Measurements from ENCODE around the gene PCARE.

- TF ChIP-seq ATF2 (IDR thresholded peaks at IDR 0.05; ENCODE audit: low read length) (no peak), EP300 (IDR thresholded peaks at IDR 0.05; ENCODE audit: borderline replicate concordance in 1 of 2, low read depth in 2 of 2, low read length in 2 of 2) (no peak), EZH2 (IDR thresholded peaks at IDR 0.05; ENCODE audit: low read depth, low read length, severe bottlenecking) (no peak), POLR2A (IDR thresholded peaks at IDR 0.05; ENCODE audit: control extremely low read depth in 1 of 2, low read depth in 2 of 2, low read length in 2 of 2) (no peak), CHD1 (IDR thresholded peaks at IDR 0.05; ENCODE audit: low read depth, low read length) (no peak), MAFK (IDR thresholded peaks at IDR 0.05; ENCODE audit: low read depth, low read length) (no peak), SIN3A (conservative IDR thresholded peaks at IDR 0.05 in 1 of 2, IDR thresholded peaks at IDR 0.05 in 1 of 2; ENCODE audit: low read depth in 1 of 2, low read length in 2 of 2) (no peak), EGR1 (IDR thresholded peaks at IDR 0.05; ENCODE audit: borderline replicate concordance, low read depth, low read length) (no peak), KDM5A (IDR thresholded peaks at IDR 0.05; ENCODE audit: low read length) (no peak)
- TF ChIP-seq, protein P1, sequence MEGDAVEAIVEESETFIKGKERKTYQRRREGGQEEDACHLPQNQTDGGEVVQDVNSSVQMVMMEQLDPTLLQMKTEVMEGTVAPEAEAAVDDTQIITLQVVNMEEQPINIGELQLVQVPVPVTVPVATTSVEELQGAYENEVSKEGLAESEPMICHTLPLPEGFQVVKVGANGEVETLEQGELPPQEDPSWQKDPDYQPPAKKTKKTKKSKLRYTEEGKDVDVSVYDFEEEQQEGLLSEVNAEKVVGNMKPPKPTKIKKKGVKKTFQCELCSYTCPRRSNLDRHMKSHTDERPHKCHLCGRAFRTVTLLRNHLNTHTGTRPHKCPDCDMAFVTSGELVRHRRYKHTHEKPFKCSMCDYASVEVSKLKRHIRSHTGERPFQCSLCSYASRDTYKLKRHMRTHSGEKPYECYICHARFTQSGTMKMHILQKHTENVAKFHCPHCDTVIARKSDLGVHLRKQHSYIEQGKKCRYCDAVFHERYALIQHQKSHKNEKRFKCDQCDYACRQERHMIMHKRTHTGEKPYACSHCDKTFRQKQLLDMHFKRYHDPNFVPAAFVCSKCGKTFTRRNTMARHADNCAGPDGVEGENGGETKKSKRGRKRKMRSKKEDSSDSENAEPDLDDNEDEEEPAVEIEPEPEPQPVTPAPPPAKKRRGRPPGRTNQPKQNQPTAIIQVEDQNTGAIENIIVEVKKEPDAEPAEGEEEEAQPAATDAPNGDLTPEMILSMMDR (IDR thresholded peaks at IDR 0.05; ENCODE audit: control extremely low read depth in 1 of 3, insufficient read depth in 1 of 3, low read depth in 1 of 3, low read length in 3 of 3): no peak
- TF ChIP-seq, protein P2, sequence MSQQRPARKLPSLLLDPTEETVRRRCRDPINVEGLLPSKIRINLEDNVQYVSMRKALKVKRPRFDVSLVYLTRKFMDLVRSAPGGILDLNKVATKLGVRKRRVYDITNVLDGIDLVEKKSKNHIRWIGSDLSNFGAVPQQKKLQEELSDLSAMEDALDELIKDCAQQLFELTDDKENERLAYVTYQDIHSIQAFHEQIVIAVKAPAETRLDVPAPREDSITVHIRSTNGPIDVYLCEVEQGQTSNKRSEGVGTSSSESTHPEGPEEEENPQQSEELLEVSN (IDR thresholded peaks at IDR 0.05): no peak
- TF ChIP-seq, protein P3, sequence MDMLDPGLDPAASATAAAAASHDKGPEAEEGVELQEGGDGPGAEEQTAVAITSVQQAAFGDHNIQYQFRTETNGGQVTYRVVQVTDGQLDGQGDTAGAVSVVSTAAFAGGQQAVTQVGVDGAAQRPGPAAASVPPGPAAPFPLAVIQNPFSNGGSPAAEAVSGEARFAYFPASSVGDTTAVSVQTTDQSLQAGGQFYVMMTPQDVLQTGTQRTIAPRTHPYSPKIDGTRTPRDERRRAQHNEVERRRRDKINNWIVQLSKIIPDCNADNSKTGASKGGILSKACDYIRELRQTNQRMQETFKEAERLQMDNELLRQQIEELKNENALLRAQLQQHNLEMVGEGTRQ (IDR thresholded peaks at IDR 0.05; ENCODE audit: low read length): no peak
These were observed 5.8 kb downstream of the PCARE start for GRCh38 chr2:29068513-29068912.

All from H1 (cell line).